NOMO-1 (cell line): ENCODE measurements around the gene GYS2.
"Not testable (repeated sequence)": the region's sequence is repeated elsewhere in the genome, so short reads cannot be mapped to it uniquely, and the experiment has no call there.

ENCODE experiments used
- DNase-seq, 2 experiments: peaks; one replicate each; lab custom pipeline; 2025; ENCODE audit not compliant: unreplicated experiment in 2 of 2; lab: John Stamatoyannopoulos, UW

Gene GYS2

DNA sequence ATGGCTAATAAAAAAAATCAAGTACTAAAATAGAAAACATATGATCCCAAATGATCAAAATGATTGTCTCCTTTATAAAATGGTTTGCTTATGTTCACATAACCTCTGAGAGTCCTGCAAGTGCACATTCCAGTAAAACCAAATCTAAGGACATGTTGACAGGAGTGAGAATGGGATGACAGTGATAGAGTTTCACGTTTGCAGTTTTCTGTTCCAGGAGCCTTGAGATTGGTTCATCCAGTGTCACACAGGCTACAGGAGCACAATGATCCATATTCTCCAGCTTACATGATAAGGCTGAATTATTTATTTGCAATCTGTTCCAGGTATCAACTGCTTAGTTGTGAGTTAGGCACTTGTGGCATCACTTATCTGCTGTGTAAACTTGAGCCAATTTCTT is 1.5 kb upstream of the GYS2 start:
- DNase-seq = no peak

DNA sequence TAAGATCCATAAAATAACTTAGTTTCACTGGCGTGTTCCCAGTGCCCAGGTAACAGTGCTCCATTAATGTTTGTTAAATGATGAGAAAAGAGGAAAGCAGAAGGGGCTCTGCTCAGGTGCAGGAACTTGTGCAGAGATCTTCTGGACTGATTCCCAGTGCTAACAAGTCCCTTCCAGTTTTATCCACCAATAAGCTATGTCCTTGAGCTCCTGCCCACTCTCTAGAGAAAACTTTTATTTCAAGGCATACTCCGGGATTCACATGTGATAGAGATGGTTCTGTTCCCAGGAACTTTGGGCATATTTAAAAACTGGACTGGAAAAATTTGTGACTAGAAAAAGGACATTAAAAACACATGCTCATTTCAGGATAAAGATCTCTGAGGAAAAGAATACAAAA is 1.9 kb downstream of the GYS2 start:
- DNase-seq = no peak

DNA sequence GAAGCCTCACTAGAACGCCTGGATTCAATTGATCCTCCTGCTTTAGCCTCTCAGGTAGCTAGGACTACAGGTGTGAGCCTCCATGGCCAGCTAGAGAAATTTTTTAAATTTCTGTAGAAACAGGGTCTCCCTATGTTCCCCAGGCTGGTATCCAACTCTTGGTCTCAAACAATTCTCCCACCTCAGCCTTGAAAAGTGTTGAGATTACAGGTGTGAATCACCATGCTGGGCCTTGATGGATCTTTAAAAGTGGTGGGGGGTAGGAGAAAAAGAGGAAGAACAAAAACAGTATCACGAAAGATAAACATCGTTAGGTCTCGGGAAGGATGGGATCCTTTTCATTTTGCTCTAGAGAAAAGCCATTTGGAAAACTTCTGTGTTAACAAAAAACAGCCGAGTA is 4.5 kb downstream of the GYS2 start:
- DNase-seq = no peak

DNA sequence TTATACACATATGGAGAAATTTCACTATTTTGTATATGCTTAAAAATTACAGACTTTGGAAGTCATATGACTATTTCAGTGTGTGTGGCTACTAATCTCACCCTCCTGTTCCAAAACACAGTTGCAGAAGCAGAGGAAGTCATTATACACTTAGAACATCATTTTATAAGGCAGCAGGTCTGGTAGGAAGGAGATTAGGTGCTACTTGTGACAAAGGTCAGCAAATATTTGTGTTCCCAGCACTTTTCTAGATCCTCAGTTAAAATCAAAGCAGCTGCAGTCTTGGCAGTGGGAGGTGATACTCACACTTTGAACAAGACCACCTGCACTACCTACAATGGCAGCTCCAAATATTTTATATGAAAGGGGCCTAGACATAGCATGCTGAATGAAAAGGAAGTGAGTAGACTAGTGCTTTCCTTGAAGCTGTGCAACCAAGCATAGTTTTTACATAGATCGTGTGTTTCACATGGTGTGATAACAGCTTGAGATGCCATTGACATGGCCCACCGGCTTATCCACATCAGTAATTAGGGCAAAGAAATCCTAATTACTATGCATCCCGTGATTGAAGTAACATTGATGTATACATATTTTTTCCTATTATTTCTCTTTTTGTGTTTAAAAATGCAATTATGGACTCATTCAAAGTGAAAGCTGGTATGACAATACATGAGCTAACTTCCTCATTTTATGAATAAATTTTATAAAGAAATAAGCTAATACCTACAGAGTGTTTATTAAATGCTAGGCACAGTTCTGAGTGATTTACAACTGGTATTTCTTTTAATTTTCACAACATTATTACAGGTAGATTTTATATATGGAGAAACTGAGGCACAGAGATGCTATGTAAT is 5.3 kb downstream of the GYS2 start:
- no peak for DNase-seq

DNA sequence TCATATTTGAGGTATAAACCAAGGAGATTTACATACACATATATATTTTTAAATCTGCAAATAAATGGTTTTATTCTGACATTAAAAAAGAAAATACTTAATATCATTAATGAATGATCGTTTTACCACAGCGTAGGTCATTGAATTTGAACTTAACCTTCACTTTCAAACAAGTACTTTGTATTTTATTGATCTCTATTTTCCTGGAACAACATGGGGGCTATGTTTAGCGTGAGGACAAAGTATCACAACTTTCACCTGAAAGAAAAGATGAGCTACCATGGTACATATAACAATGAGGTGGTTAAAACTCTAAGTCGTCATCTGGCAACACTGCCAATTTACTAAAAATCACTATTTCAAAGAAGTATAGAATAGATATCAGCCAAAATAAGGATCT is 6.0 kb downstream of the GYS2 start:
- DNase-seq = no peak

DNA sequence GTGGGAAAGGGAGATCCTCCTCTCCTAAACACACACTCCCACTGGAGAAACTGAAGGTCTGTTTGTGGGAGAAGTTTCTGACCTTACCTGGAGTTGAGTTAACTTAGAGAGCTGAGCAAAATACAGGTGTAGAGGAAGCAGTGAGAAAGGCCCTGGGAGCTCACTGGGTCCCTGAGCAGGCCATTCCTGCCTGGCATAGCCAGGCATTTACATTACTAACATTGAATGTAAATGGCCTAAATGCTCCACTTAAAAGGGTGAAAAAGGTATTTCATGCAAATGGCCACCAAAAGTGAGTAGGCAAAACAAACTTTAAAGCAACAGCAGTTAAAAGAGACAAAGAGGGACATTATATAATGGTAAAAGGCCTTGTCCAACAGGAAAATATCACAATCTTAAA is 9.3 kb downstream of the GYS2 start:
- not testable (repeated sequence) for DNase-seq

DNA sequence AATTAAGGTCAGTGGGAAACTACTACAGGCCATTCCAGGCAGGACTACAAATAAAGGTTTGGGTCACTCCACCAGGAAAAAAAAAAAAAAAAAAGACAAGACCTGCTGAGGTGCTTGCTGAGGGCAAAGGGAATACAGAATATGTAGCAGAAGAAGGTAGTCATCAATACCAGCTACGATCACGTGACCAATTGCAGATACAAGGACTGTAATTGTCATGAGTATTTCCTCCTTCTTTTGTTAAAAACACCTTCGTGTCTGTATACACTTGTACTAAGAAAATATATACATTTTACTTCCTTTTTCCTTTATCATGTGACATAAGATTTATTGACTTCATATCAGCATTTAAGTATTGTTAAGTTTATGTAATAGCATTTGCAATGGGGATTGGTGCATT is 19.2 kb downstream of the GYS2 start:
- DNase-seq = no peak

DNA sequence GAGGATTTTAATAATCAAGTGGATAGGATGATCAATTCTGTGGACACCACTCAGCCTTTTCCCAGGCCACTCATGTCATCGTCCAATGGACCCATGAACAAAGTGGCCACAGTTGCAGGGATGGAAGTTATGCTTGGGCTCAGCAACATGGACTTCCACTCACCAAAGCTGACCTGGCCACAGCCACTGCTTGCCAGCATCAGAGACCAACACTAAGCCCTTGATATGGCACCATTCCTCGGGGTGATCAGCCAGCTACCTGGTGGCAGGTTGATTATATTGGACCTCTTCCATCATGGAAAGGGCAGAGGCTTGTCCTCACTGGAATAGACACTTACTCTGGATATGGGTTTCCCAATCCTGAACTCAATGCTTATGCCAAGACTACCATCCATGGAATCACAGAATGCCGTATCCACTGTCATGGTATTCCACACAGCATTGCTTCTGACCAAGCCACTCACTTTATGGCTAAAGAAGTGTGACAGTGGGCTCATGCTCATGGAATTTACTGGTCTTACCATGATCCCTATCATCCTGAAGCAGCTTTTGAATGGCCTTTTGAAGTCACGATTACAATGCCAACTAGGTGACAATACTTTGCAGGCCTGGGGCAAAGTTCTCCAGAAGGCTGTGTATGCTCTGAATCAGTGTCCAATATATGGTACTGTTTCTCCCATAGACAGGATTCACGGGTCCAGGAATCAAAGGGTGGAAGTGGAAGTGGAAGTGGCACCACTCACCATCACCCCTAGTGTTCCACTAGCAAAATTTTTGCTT is 20.1 kb downstream of the GYS2 start:
- DNase-seq = not testable (repeated sequence)

DNA sequence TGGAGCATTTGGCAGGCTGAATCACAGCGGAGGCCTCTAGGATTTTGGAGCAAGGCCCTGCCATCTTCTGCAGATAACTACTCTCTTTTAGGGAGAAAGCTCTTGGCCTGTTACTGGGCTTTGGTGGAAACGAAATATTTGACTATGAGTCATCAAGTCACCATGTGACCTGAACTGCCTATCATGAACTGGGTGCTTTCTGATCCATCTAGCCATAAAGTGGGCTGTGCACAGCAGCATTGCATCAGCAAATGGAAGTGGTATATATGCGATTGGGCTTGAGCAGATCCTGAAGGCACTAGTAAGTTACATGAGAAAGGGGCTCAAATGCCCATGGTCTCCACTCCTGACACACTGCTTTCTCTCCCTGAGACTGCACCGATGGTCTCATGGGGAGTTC is 21.1 kb downstream of the GYS2 start:
- no peak for DNase-seq

DNA sequence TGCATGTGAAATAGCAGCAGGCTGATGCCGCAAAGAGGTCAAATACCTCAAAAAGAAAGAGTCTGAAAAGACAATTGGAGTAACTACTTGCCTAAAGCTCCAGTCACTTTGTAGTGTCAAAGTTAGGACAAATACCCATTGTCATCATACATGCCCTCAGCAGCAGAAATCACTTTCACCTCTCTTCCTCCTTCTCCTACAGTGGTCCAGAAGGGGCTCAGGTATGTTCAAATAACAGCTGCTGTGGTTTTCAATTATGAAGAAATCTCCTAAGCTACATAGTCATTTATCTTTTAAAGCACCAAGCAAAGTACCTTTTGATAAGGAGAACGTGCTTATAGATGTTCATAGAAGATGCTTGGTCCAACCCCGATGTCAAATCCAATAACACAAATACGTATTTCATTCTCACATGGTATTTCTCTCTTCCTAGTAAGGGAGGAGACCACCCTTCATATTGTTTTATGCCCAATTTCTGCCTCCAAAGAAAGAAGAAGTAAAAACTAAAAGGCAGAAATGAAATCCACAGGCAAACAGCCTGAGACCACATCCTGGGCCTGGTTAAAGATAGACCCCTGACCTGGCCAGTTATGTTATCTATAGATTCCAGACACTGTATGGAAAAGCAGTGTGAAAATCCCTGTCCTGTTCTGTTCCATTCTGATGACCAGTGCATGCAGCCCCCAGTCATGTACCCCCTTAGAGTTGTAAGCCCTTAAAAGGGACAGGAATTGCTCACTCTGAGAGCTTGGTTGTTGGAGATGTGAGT is 23.7 kb downstream of the GYS2 start:
- no peak for DNase-seq

DNA sequence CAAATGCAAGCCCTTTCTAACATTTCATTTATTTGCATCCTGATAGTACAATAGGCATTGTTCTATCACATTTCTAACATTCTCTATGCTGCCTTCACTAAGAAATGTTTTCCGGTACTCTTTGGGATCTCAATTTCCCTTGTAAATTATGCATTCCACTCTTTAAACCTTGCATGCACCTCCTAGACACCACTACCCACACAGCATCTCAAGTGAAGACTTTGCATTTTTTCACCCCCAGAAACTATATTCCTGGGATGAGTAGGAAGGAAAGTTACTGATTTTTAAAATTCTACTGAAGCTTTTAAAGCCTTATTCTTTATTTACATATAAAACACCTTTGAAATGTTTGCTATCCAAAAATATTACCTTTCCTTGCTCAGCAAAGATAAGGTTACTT is 27.1 kb downstream of the GYS2 start:
- DNase-seq = no peak

DNA sequence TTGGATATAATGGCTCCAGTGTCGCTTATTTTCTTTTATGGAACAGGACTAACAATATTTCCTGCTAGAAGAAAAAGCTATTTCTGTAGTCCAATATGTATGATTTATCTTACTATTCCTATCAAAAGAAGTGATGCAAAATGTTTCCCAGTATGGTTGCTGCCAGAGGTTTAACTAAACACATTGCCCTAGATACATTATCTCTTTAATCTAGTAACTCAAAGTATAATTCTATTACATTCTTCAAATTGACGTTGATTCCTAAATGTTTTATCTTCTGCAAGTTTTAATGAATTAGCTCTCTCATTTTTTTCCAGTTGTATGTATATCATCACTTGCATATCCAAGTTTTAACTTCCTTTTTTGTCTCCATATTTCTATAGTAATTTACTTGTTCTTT is 28.2 kb downstream of the GYS2 start:
- no peak for DNase-seq

DNA sequence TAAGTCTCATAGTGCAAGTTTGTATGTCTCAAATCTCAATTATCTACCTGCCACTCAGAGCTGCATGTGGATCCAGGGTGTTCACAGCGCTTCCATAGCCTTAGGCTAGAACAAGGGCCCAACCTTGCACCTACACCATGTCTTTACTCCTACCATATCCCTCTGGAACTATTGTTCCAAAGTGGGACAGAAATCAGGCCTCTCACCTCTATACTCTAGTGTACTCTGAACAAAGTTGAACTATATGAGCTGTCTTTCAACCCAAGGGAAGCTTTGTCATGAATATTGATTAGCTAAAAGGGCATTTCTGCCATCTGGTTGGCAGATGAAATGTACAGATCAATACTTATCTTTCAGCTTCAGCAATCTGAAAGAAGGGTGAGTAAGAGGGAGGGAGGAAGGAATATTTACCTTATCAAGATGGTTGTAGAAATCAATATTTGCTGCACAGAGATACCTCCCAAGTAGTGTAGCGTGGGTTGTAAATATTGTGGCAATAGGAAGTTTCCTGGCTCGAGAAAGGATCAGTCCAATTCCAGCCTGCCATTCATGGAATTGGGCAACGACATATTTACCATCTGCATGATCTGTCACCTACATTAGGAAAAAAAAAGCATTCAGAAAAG is 30.8 kb downstream of the GYS2 start:
- no peak for DNase-seq

DNA sequence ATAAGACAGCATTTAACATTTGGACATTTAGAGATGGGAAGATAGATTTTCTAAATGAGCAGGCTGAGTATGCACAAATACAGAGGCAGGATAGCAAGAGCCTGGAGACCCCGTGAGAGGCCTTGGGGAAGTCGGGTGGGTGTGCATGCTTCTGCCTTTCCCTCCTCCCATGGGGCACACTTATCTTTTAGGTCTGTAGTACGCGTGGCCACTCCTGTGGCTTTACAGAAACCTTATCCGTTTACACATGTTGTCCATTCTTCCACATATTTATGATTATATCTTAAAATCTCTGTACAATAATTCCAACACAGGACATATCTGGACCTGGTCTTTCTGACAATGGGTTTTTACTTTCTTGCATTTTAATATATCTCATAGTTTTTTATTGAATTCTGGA is 33.6 kb downstream of the GYS2 start:
- no peak for DNase-seq

DNA sequence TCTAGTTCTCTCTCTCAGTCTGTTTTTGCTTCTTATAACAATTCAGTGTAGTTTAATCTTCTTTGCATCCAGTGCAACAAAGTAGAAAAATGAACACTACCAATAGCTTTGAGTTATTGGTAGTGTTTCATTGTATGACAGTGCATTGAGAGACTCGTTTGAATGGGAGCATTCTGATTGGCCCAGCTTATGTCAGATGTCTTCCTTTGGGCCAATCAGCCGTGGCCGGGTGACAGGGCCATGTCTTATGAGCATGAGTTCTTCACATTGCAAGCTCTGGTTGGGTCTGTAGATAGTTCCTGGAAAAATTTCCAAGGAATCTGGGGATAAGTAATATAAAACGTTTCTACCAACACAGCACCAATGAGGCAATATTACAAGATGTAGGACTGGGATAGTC is 36.5 kb downstream of the GYS2 start:
- no peak for DNase-seq

DNA sequence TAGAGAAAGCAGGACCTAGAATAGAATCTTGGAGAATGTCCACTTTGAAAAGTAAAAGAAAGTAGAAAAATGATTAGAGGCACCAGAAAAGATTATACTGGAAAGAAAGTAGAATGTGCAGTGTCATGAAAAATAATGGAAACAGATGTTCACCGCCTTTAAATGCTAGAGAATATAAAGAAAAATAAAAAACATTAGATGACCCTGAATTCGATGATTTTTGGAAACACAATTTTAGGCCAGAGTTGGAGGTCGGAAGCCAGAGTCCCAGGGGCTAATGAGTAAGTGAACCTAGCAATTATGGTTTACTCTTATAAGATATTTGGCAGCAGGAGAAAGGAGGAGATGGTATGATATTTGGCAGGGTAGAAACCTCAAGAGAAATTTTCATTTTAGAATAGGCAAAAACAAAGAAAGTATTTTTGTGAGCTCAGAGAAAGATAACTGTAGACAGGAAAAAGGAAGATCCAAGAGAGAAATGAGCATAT is 37.7 kb downstream of the GYS2 start:
- DNase-seq = no peak

DNA sequence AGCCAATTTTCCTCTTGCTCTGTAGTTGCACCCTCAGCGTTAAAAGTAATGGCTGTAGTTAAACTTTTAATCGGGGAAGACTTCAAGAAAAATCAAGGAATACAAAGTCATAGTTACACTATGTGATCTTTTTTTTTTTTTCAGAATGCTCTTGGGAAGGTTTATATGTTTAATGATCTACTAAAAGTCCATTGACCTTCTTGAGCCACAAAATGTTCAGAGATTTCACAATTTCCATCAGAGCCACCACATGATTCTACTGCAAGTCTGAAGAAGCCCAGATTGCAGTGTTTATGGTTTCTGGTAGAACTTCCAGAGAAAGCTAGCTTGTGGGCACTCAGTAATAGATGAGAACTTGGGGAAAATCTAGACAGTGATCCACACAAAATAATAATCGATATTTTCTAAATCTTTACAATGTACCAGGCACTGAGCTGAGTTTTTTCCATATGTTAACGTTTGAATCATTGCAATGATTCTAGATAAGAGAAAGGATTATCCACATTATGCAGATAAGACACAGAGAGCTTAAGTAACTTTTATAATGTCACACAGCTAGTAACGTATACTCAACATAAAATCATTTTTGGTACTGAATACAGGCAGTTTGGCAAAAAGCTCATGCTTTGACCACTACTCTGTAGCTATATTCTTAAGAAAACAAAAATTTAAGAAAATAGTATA is 38.3 kb downstream of the GYS2 start:
- no peak for DNase-seq

DNA sequence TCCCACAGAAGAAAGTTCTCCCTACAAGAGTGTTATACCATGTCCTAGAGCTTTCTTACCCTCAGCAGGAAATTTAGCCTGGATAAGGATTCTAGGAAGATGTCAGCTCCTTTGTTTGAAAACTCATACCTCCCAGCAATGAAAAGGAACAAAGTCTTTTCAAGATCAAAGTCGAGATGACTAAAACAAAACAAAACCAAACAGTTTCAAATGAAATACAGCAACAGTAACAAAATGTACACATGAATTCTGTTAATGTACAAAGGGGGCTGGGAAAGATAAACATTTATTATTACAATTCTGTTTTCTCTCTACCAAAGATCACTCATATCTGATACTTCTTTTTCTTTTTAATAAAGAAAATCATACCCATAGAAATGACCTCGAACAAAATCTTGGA is 41.8 kb downstream of the GYS2 start:
- DNase-seq = no peak

DNA sequence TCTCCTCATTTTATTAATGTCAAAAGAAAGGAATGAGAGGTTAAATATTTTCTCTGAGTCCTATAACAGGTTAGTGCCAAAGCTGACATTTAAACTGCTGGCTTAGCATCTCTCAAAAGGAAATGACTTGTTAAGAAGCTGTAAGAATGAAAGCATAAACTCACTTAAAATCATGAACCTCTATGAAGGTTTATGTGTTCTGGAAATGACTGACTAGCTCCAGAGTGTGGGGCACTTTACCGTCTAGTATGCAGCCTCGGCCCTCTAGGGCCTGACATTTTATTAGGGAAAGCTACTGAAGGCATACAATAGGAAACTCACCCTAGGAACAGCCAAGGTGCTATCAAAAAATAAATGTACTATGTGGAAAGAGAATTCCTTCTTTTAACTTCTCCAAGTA is 43.5 kb downstream of the GYS2 start:
- no peak for DNase-seq

DNA sequence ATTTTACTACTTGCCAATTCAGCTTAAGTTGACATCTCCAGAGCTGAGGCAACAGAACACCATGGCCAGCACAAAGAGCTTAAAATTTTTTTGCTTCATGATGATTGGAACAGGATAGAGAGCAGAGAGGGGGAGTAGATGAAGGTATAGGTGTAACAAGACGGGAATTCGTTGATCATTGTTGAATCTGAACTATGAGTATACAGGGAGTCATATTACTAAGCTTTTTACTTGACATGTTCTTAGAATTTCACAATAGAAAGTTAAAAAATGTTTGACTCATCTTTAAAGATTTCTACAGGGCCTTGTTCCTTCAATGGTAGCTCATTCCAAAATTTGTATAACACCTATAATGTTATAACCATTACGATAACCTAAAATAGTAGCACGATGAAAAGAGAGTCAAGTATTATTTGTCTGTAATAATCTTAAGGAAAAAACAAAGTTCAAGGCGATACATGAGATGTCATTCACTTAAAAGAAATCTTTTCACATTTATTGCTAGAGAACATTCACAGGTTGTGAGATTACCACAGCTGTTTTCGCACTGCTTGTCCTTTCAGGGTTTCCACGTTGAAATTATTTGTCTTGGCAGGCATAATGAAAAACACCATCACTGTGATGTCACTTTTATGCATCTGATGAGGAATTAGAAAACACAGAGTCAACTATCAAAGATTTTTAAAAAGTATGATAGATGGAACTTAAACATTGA is 44.6 kb downstream of the GYS2 start:
- DNase-seq = no peak
